ENCODE measurements around the gene HAUS8. TPM values are rescaled to one million over a fixed set of nuclear protein-coding genes. Genes with fewer than 3 reads are reported as not detected.

Gene HAUS8
- total and polyA plus RNA-seq, 10 of the 15 experiments (the other 5 are each of a cell fraction or from before 2014, with no cell fraction given): 22.7 to 43.9 (median 34.4) TPM

- TF ChIP-seq, protein P1, sequence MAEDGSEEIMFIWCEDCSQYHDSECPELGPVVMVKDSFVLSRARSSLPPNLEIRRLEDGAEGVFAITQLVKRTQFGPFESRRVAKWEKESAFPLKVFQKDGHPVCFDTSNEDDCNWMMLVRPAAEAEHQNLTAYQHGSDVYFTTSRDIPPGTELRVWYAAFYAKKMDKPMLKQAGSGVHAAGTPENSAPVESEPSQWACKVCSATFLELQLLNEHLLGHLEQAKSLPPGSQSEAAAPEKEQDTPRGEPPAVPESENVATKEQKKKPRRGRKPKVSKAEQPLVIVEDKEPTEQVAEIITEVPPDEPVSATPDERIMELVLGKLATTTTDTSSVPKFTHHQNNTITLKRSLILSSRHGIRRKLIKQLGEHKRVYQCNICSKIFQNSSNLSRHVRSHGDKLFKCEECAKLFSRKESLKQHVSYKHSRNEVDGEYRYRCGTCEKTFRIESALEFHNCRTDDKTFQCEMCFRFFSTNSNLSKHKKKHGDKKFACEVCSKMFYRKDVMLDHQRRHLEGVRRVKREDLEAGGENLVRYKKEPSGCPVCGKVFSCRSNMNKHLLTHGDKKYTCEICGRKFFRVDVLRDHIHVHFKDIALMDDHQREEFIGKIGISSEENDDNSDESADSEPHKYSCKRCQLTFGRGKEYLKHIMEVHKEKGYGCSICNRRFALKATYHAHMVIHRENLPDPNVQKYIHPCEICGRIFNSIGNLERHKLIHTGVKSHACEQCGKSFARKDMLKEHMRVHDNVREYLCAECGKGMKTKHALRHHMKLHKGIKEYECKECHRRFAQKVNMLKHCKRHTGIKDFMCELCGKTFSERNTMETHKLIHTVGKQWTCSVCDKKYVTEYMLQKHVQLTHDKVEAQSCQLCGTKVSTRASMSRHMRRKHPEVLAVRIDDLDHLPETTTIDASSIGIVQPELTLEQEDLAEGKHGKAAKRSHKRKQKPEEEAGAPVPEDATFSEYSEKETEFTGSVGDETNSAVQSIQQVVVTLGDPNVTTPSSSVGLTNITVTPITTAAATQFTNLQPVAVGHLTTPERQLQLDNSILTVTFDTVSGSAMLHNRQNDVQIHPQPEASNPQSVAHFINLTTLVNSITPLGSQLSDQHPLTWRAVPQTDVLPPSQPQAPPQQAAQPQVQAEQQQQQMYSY (CRISPR knock-in tag; IDR thresholded peaks at IDR 0.05): no peak
- peak; percentile 70 for TF ChIP-seq NFYB (IDR thresholded peaks at IDR 0.05; ENCODE audit: insufficient read depth, low read depth, low read length)
Observed at GRCh38 chr19:17020823-17021222, 54.4 kb downstream of the HAUS8 start (continued).

DNA sequence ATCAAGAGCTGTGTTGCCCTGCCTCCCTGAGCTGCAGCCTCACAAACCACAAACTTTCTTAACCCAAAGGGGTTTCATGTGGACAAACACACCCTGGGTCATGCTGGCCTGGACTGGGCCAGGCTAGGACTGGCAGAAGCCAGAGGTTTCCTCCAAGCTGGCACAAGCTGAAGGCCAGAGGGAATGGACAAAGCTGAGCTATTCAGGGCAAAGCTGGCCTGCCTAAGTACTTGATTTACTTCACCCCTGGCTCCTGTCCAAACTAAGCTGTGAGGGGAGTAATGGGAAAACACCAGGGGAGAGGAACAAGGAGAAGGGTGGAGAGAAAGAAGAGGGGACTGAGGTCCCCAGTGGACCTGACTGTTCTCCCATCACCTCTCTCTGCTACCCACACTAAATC lies 54.9 kb downstream of the HAUS8 start:
- no peak for ATAC-seq
- ChIA-PET SMC1A (ENCODE audit: uncharacterized antibody, unreplicated experiment) (no interaction called here), POLR2A (no interaction called here), CTCF (interaction anchor here (1.0 kb wide), 1 partner anchor 248 kb away, joined by 3 read pairs; no protein-coding TSS in a partner anchor), RAD21 (ENCODE audit: unreplicated experiment) (no interaction called here)
- Histone ChIP-seq H4K20me1 (ENCODE audit: control insufficient read depth, insufficient read depth) (no peaks in the 10 kb centered on the region), H3K27me3 (replicated peaks in 1 of 2; ENCODE audit: control insufficient read depth in 2 of 2, insufficient read depth in 2 of 2, low read length in 1 of 2) (peaks cover 0 to 2% of the 10 kb centered on the region in 2 experiments; a peak in 2 of 4 replicates), H3K79me2 (ENCODE audit: control insufficient read depth, insufficient read depth, low read length) (no peaks in the 10 kb centered on the region), H3K27ac (ENCODE audit: control insufficient read depth, insufficient read depth) (no peak overlapping the region), H3K4me3 (no peak overlapping the region), H3K9me3 (replicated peaks; ENCODE audit: control insufficient read depth, insufficient read depth, low read length) (peaks cover 2% of the 10 kb centered on the region; the same call in 2 of the 3 replicates), H3K4me2 (ENCODE audit: control insufficient read depth, insufficient read depth) (no peak overlapping the region), H3K36me3 (ENCODE audit: control insufficient read depth in 2 of 2, insufficient read depth in 2 of 2, low read length in 1 of 2) (no peaks in the 10 kb centered on the region), H3K4me1 (ENCODE audit: control insufficient read depth, insufficient read depth, low read length) (no peaks in the 10 kb centered on the region), H2AFZ (ENCODE audit: control insufficient read depth, low read depth, low read length) (no peak overlapping the region), H3K9ac (ENCODE audit: control insufficient read depth, insufficient read depth, low read length) (no peak overlapping the region)
- FAIRE-seq: no peak
- no peak for DNase-seq (ENCODE audit: low read depth, low spot score)
- no TSS peak for BruUV-seq (replicated peaks)
- intact Hi-C loops (cut with micrococcal nuclease; ENCODE audit: unreplicated experiment) (no loop called here), in situ Hi-C loops (cut with MboI) (no loop called here)
- TF ChIP-seq E2F8 (IDR thresholded peaks at IDR 0.05; ENCODE audit: low read depth, partially characterized antibody) (no peak), NBN (IDR thresholded peaks at IDR 0.05) (no peak), BMI1 (IDR thresholded peaks at IDR 0.05; ENCODE audit: borderline replicate concordance) (no peak), CHD1 (IDR thresholded peaks at IDR 0.05; ENCODE audit: low read depth, low read length) (no peak), ASH2L (IDR thresholded peaks at IDR 0.05; ENCODE audit: borderline replicate concordance, low read depth) (no peak), WRNIP1 (IDR thresholded peaks at IDR 0.05; ENCODE audit: borderline replicate concordance, low read depth, low read length) (no peak), ZZZ3 (IDR thresholded peaks at IDR 0.05; ENCODE audit: control insufficient read depth, insufficient read length, low read depth) (no peak), ZNF217 (IDR thresholded peaks at IDR 0.05) (no peak), BRCA1 (IDR thresholded peaks at IDR 0.05; ENCODE audit: low read depth, low read length) (no peak), EP300 (IDR thresholded peaks at IDR 0.05; ENCODE audit: borderline replicate concordance in 1 of 2, control insufficient read depth in 1 of 2, low read depth in 2 of 2, low read length in 2 of 2) (no peak)
